ENCODE results near the gene TMPRSS7.

The TMPRSS7 gene, protein sequence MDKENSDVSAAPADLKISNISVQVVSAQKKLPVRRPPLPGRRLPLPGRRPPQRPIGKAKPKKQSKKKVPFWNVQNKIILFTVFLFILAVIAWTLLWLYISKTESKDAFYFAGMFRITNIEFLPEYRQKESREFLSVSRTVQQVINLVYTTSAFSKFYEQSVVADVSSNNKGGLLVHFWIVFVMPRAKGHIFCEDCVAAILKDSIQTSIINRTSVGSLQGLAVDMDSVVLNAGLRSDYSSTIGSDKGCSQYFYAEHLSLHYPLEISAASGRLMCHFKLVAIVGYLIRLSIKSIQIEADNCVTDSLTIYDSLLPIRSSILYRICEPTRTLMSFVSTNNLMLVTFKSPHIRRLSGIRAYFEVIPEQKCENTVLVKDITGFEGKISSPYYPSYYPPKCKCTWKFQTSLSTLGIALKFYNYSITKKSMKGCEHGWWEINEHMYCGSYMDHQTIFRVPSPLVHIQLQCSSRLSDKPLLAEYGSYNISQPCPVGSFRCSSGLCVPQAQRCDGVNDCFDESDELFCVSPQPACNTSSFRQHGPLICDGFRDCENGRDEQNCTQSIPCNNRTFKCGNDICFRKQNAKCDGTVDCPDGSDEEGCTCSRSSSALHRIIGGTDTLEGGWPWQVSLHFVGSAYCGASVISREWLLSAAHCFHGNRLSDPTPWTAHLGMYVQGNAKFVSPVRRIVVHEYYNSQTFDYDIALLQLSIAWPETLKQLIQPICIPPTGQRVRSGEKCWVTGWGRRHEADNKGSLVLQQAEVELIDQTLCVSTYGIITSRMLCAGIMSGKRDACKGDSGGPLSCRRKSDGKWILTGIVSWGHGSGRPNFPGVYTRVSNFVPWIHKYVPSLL

DNA sequence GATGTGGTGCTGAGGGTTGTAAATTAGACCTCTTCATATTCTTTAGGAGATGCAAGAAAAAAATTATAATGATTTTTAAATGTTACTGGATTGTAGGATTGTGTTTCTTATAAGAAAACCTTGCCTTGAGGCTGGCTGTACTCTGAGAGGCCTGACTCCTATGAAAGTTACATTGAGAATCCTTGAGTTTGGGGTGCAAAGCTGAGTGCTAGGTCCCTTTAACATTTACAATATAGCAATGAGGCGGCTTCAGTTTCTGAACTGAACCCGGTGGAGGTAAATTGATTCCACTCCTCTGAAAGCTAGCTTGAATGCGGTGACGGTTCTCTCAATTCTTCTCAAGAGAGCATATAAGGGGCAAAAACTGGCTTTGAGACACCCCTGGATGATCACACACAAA lies at the start of gene TMPRSS7:
TSS of gene TMPRSS7 (plus strand) at position 301 of the 400 bp plus-strand sequence. CDS start 110 bp downstream, outside the sequence.
- DNase-seq (ENCODE audit: low read depth in 1 of 2, low spot score in 1 of 2): no peak

DNA sequence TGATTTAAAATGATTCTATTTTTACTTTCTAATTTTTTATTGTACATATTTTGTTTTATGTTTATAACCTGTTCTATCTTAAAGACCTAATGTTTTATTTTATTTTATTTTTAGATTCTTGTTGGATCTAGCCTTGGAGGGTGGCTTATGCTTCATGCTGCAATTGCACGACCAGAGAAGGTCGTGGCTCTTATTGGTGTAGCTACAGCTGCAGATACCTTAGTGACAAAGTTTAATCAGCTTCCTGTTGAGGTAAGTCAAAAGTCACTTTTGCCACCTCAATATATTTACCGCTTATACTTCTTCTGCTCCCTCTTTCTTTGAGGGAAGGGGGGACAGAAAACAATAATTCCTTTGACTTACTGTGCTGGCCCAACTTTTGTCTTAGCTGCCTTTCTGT lies 47.7 kb upstream of the TMPRSS7 start:
- no peak for DNase-seq (ENCODE audit: low read depth in 1 of 2, low spot score in 1 of 2)

DNA sequence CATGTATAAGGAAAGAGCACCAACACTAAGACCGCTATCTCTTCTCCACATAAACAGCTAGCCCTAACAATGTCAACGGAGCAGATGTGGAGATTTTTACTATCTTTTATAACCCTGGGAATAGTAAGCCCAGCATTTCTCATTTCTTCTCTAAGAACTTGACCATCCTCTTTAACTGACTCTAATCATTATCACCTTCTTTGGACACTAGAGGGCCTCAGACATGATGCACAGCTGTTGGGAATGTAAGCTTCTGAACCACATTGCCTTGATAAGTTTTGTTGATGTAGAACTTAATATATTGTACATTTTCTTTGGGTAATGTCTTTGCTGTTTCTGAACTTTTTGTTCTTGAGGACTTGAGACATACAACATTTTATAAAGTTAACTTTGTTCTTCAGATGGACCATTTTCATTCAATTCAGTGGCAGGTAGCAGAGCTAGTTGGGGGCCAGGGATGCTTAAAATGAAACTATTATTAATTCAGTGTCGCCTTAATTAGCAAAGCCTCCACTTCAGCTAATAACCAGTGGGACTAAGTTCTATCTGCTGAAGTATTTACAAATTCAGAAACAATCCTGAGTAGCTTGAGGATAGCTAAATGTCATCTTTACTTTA lies 45.4 kb upstream of the TMPRSS7 start:
- DNase-seq (ENCODE audit: low read depth in 1 of 2, low spot score in 1 of 2): no peak

DNA sequence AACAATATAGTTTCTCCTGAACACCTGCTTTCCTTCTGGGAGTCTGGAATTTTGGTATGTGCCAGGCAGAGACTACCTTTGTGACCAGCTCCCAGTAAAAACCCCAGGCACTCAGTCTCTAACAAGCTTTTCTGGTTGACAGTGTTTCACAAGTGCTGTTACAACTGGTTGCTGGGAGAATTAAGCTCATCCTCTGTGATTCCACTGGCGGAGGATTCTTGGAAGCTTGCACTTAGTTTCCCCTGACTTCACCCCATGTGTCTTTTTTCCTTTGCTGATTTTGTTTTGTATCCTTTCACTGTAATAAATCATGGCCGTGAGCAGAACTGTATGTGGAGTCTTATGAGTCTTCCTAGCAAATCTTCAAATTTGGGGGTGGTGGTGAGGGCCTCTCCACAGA lies 41.5 kb upstream of the TMPRSS7 start:
- no peak for DNase-seq (ENCODE audit: low read depth in 1 of 2, low spot score in 1 of 2)

DNA sequence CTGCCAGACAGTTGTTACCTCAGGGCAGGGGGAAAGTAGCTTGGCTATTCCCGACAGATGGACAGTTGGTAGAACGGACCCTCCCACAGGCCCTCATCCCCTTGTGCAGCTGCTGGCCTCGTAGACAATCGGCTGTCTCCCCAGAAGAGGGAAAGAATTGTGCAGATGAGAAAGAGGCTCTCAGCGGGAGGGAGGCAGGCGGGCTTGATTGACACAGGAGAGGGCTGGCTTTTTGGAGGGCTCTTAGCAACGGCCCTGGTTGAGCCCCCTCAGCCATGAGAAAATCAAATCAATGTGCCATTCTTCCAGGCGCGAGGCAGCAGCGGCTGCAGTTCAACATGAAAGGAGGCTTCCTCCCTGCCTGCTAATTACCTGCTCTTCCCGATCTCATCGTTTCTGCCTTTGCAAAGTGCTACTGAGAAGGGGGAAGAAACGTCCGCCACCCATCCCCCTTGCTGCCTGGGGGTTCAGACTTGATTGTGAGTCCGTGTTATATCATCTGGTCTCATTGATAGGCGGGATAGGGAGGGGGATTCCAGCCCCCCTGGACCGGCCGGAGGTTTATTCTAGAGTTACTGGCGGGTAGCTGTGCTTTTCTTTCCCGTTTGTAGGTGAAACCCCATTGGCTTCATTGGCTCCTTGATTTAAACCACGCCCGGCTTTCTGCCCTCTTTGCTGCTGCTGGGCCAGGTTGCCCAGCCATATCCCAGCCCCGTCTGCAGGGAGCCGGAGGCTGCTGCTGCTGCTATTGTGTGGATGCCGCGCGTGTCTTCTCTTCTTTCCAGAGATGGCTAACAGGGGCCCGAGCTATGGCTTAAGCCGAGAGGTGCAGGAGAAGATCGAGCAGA lies 35.7 kb upstream of the TMPRSS7 start, which contains the start of gene TAGLN3:
TSS of gene TAGLN3 (plus strand) at position 287 of the 848 bp plus-strand sequence. CDS start at position 788, 501 bp downstream.
- no peak for DNase-seq (ENCODE audit: low read depth in 1 of 2, low spot score in 1 of 2)

DNA sequence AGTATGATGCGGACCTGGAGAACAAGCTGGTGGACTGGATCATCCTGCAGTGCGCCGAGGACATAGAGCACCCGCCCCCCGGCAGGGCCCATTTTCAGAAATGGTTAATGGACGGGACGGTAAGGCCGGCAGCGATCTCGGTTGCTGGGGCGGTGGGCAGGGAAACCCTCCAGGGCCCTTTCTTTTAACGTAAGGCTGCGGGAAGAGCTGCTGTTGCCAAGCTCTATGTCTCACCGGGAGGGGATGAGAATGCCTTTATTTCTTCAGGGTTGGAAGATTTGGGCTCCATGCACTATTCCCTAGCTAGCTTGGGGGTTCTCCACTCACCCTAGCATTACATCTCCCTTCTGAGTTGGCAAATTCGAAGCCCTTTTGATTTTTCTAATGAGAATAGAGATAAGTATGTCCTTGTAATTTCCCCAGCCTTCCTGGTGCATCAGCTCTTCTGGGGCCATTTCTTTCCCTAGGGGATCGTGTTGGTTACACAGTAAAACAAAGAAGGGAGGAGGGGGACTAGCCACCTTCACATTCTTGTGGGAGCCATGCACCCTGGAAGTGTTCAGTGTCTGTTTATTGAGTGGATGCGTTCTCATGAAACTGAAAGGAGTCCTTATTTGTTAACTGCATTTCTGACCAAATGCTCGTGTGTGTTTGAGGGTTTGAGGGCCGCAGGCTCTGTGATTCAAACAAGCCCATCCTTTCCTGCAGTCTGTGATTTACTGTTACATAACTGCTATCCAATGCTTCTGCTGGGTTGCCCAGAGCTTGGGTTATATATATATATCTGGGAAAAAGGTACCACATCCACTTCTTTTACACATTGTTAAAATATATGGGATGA lies 34.8 kb upstream of the TMPRSS7 start:
- no peak for DNase-seq (ENCODE audit: low read depth in 1 of 2, low spot score in 1 of 2)

DNA sequence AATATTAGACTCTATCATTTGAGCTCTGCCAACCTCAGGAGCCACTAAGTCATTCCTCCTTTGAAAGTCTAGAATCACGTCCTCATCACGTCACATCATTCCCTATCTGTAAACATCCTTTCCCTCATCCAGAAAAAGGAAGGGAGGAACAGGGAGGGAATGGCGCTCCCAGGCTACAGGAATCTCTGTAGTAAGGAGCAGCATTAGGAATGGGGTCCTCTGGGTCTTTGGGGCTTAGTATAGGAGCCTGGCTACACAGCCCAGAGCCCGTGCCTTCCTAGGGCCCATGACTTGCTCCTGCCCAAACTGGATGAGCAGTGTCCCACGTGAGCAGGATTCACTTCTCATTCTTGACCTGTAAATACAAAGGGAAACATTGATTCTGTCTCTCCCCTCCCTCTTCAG lies 34.2 kb upstream of the TMPRSS7 start:
- no peak for DNase-seq (ENCODE audit: low read depth in 1 of 2, low spot score in 1 of 2)

DNA sequence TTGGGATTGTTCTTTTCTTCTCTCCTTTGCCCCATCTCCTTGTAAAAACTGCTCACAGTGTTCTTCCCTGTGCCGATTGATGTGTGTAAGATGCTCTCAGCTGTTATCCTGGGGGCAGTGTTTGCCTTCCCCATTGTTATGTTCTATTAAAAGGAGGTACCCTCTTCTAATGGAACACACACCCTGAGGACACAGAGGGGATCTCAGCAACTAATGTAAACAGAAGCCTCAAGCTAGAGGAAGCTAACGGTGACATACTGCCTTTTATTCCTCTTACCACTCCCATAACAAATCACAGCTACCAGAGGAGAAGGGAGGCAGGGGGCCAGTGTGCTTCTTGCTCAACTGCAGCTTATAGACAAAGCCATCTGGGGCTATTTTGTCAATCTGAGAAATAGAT lies 33.6 kb upstream of the TMPRSS7 start:
- DNase-seq (ENCODE audit: low read depth in 1 of 2, low spot score in 1 of 2): no peak

DNA sequence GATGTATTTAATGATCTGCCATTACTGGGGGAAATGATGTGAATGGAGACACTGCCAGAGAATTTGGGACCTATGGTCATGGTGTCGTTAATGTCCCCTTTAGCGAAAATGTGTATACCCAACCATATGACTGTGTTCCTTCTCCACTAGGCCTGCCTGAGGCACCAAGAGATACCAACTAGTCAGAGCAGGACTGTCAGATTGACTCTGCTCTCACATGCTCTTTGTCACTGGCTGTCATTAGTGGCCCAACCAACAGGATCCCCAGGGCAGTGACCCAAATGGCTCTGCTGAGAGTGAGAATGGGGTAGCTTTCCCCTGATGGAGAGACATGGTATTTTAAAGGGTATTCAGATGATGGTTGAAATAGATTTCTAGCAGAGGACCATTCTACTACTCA lies 33.0 kb upstream of the TMPRSS7 start:
- DNase-seq (ENCODE audit: low read depth in 1 of 2, low spot score in 1 of 2): no peak

DNA sequence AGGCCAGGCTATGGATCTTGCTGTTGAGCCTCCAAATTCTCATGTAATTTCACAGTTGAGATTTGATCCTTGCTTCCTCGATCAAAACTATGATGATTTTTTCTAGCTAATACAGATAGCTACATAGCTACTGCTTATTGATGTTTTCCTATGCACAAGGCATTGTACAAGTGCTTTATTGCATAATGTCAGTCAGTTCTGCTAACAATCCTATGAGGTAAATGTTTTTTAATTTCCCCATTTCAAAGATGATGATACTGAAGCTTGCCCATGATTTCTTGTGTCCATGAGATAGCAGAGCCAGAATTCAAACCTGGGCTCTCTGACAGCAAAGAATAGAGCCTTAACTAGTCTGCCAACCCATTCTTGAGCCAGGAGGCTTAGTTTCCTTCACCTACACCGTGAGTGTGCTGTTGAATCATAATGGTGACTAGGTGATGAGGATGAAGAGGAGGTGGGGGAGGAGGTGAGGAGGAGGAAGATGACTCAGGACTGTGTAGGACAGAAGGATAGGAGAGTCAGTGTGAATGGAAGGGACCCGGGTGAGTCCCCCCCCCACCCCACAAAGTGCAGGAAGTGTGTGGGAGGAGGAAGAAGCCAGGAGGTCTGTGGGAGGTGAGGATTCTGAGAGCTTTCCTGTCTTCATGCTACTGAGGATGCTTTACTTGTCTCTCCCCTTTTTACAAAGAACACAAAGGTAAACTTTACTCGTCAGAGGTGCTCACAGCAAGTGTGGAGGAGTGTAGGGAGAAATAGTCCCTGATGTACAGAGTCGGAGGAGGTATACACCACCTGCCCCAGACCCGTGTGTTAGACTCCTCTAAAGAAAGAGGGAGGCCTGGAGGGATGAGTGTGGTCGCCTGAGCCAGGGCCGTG lies 32.2 kb upstream of the TMPRSS7 start:
- DNase-seq (ENCODE audit: low read depth in 1 of 2, low spot score in 1 of 2): peak in 1 of 2 donors; percentile 40

DNA sequence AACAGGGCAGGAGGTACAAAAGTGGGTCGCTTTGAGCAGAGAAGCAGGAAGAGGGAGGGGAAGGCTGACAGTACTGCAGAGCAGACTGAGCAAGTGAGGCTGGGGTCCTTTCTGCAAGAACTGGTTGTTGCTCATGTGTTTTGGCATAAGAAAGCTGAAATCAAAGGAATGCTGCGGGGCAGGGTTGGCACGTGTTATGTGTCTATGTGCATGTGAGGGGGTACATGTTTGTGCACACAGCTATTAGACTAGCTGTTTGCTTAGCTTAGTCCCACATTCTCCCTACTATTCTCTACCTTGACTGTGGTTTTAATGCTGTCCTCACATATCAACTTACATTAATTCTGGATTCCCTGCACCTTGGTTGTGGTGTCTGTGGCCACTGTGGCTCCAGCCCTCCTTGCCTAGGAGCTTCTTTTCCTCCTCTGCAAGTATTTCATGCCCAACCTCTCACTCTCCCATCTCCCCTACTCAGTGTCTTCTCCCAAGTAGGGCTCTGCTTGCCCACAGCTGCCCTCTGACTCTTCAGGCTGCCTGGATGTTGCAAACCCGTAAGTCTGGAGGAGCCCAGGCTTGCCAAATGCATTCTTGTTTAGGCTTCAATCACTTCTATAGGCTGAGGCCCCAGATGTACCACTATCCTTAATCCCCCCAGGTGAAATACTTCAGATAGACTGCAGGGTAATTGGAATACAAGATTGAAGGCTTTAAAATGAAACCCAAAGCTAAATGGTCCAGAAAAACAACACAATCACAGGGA lies 31.0 kb upstream of the TMPRSS7 start:
- no peak for DNase-seq (ENCODE audit: low read depth in 1 of 2, low spot score in 1 of 2)

DNA sequence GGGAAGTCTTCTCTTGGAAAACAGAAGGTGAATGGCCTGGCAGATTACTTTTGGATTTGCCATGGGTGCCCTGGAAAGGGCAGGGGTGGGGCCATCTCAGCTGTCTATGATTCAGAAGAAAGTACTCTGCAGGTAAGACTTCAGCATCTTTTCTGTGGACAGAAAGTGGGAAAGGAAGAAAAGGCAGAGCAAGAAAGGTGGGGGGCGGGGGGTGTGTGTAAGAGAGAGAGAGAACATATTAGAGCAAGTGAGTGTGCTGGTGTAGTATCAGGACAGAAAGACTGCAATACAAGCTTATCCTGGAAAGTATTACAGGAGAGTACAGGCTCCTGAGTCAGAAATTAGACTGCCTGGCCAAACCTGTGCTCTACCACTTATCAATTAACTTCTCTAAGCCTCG lies 30.3 kb upstream of the TMPRSS7 start:
- DNase-seq (ENCODE audit: low read depth in 1 of 2, low spot score in 1 of 2): no peak

DNA sequence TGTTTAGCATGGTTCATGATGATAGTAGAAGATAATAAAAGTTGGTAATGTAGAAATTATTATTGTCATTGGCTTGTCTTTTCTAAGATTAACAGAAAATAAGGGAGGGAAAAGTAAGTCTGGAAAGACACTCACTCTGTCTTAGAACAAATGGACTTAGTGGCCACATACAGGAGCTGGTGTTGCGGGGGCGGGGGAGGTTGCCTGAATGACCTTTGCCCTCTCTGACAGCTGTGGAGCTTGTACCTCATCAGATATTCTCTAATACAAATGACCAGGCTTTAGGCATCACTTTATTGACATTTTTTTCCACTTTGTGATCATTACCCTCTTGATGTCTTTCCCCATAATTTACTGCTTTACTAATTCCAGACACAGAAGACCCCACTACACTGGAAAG lies 29.9 kb upstream of the TMPRSS7 start:
- no peak for DNase-seq (ENCODE audit: low read depth in 1 of 2, low spot score in 1 of 2)

DNA sequence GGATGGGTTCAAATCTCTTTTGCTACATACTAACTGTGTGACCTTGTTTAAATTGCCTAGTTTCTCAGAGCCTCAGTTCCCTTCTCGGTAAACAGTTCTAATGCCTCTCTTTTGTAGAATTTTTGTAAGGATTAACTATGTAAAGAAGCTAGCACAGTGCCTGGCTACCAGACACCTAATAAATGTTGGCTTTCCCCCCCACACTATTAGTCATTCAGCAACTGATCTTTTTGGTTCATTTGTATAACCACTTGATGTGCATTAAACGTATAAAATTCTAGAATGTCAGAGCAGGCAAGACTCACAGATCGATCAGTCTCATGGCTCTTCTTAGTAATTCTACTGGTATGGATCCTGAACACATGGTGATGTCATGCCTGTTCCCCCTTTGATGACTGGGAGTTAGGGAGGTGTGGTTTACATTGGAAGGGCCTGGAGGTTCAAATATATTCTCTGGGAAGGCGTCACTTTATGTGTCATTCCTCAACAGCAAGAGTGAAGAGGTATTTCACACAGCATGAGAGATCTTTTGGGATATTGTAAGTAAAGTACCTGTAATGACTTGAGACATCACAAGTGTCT lies 29.4 kb upstream of the TMPRSS7 start:
- DNase-seq (ENCODE audit: low read depth in 1 of 2, low spot score in 1 of 2): no peak

DNA sequence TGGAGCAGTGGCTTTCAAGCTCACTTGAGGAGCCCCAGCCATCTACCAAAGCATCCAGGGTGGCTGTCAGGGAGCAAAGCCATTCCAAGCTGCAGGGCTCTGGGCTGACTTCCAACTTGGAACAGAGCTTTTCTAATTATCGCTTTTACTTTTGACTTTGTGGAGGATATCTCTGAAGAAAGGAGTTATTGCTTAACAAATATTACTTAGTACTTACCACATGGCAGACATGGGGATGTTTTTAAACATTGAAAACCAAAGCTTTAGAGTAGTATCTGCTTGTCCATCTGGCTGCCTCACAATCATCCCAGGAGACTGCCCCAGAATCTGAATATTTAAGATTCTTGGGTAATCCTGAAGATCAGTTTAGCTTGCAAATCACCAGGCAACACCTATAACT lies 26.9 kb upstream of the TMPRSS7 start:
- no peak for DNase-seq (ENCODE audit: low read depth in 1 of 2, low spot score in 1 of 2)

DNA sequence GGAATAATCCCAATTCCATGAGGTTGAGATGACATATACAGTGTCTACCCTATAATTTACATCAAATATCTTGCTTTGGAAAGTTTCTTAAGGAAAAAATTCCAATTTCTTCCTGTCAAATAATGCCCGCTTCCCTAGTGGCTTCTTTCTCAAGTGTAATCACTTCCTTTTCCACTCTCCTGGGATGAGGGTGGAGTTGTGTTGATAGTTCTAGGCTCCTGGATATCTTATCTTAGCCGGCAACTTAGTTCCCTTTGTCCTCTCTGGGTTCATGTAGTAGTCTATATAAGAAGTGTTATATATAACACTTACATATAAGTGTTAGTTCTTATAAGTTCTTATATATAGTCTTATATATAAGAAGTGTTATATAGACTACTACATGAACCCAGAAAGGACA lies 24.9 kb upstream of the TMPRSS7 start:
- no peak for DNase-seq (ENCODE audit: low read depth in 1 of 2, low spot score in 1 of 2)

DNA sequence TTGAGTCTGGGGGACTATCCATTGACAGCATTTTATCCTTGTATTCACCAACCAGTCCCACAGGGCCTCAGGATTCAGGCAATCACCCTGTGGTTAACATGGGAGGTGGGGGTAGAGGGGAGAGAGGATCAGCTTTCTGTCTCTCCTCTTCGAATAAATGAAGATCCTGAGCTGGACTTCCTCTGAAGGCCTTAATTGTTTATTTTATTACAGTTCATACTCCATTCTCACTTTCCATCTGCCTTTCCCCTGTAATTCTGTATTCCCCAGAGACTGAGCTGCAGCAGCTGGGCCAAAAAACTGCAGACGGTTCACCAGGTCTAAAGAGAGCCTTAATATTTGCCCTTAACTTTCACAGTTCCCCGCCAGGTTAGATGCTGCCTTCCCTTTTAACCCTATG lies 23.9 kb upstream of the TMPRSS7 start:
- no peak for DNase-seq (ENCODE audit: low read depth in 1 of 2, low spot score in 1 of 2)

DNA sequence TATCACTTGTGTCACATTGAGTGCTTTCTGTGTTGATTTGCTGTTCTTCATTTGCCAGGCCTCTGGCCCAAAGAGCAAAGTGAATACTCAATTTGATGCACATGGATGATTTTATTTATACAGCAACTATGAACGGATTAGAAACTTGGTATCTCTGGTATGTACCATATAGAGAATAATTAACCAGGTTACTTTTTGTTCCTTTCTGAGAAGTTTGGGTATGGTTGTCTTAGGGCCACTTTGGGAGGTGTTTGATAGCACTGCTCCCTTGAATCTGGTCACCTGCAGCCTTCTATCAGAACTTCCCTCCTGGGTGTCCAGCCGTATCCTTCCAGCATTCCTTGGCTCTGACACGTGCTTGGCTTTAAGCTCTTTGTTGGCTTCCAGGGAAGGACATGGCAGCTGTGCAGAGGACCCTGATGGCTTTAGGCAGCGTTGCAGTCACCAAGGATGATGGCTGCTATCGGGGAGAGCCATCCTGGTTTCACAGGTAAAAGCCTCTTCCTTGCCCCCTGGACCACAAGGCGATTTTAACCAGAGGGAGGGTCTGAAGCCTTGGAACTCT lies 23.1 kb upstream of the TMPRSS7 start:
- DNase-seq (ENCODE audit: low read depth in 1 of 2, low spot score in 1 of 2): no peak

Measured in stimulated activated CD4-positive, alpha-beta T cell treated with anti-CD3 and anti-CD28 coated beads, Interleukin-15, amount 100 ng/mL, for 1 hour (primary cell).